Measurements from ENCODE around the gene GPC6. TPM values are rescaled to one million over a fixed set of nuclear protein-coding genes. Genes with fewer than 3 reads are reported as not detected.

GPC6 gene
- total RNA-seq, 1 donor, result 77.8 TPM

GRCh38 chr13:94351292-94351990 is 1124.8 kb downstream of the GPC6 start:
- peak; percentile 74 for DNase-seq (ENCODE audit: insufficient read length, low spot score, missing footprints)
- Histone ChIP-seq H4K20me1 (ENCODE audit: insufficient read depth, low read length) (no peaks in the 10 kb centered on the region), H3K36me3 (ENCODE audit: insufficient read depth, low read length) (no peaks in the 10 kb centered on the region), H2AFZ (ENCODE audit: low read length) (peak overlapping the region; percentile 82), H3K27me3 (ENCODE audit: insufficient read depth, low read length) (no peaks in the 10 kb centered on the region), H3K27ac (ENCODE audit: low read depth, low read length) (peak overlapping the region; percentile 93), H3K9me3 (ENCODE audit: low read depth, low read length) (no peaks in the 10 kb centered on the region), H3K4me3 (ENCODE audit: insufficient read depth, low read length) (peak overlapping the region; percentile 62), H3K4me1 (ENCODE audit: insufficient read depth, low read length) (peaks cover 20% of the 10 kb centered on the region), H3K4me2 (ENCODE audit: insufficient read depth, low read length) (peak overlapping the region; percentile 90), H3K79me2 (ENCODE audit: insufficient read depth, low read length) (no peaks in the 10 kb centered on the region)
- TF ChIP-seq CTCF (IDR thresholded peaks at IDR 0.05; ENCODE audit: extremely low read depth, low read depth, low read length), result no peak

GRCh38 chr13:94352057-94352456 is 1125.5 kb downstream of the GPC6 start:
- no peak for DNase-seq (ENCODE audit: insufficient read length, low spot score, missing footprints)
- Histone ChIP-seq H3K27ac (ENCODE audit: low read depth, low read length) (peak overlapping the region; percentile 93), H3K4me3 (ENCODE audit: insufficient read depth, low read length) (no peak overlapping the region), H3K36me3 (ENCODE audit: insufficient read depth, low read length) (no peaks in the 10 kb centered on the region), H3K27me3 (ENCODE audit: insufficient read depth, low read length) (no peaks in the 10 kb centered on the region), H3K9me3 (ENCODE audit: low read depth, low read length) (no peaks in the 10 kb centered on the region), H3K79me2 (ENCODE audit: insufficient read depth, low read length) (no peaks in the 10 kb centered on the region), H3K4me2 (ENCODE audit: insufficient read depth, low read length) (peak overlapping the region; percentile 90), H4K20me1 (ENCODE audit: insufficient read depth, low read length) (no peaks in the 10 kb centered on the region), H2AFZ (ENCODE audit: low read length) (peak overlapping the region; percentile 67), H3K4me1 (ENCODE audit: insufficient read depth, low read length) (peaks cover 20% of the 10 kb centered on the region)
- no peak for TF ChIP-seq CTCF (IDR thresholded peaks at IDR 0.05; ENCODE audit: extremely low read depth, low read depth, low read length)

GRCh38 chr13:94353167-94353710 is 1126.6 kb downstream of the GPC6 start:
- no peak overlapping the region for H3K4me2 ChIP-seq (ENCODE audit: insufficient read depth, low read length)
- H3K4me1 ChIP-seq (ENCODE audit: insufficient read depth, low read length), result peaks cover 20% of the 10 kb centered on the region
- no peak for DNase-seq (ENCODE audit: insufficient read length, low spot score, missing footprints)
- no peak overlapping the region for H3K27ac ChIP-seq (ENCODE audit: low read depth, low read length)
- H3K79me2 ChIP-seq (ENCODE audit: insufficient read depth, low read length), result no peaks in the 10 kb centered on the region
- no peak for TF ChIP-seq CTCF (IDR thresholded peaks at IDR 0.05; ENCODE audit: extremely low read depth, low read depth, low read length)
- no peaks in the 10 kb centered on the region for H3K27me3 ChIP-seq (ENCODE audit: insufficient read depth, low read length)
- no peak overlapping the region for H3K4me3 ChIP-seq (ENCODE audit: insufficient read depth, low read length)
- H2AFZ ChIP-seq (ENCODE audit: low read length), result no peak overlapping the region
- H3K36me3 ChIP-seq (ENCODE audit: insufficient read depth, low read length), result no peaks in the 10 kb centered on the region
- H4K20me1 ChIP-seq (ENCODE audit: insufficient read depth, low read length), result no peaks in the 10 kb centered on the region
- no peaks in the 10 kb centered on the region for H3K9me3 ChIP-seq (ENCODE audit: low read depth, low read length)

GRCh38 chr13:94359875-94360274 is 1133.3 kb downstream of the GPC6 start:
- Histone ChIP-seq H3K27me3 (ENCODE audit: insufficient read depth, low read length) (no peaks in the 10 kb centered on the region), H3K79me2 (ENCODE audit: insufficient read depth, low read length) (no peaks in the 10 kb centered on the region), H3K4me2 (ENCODE audit: insufficient read depth, low read length) (no peak overlapping the region), H3K4me1 (ENCODE audit: insufficient read depth, low read length) (no peaks in the 10 kb centered on the region), H3K27ac (ENCODE audit: low read depth, low read length) (no peak overlapping the region), H3K9me3 (ENCODE audit: low read depth, low read length) (no peaks in the 10 kb centered on the region), H3K4me3 (ENCODE audit: insufficient read depth, low read length) (no peak overlapping the region), H3K36me3 (ENCODE audit: insufficient read depth, low read length) (no peaks in the 10 kb centered on the region), H2AFZ (ENCODE audit: low read length) (no peak overlapping the region), H4K20me1 (ENCODE audit: insufficient read depth, low read length) (no peaks in the 10 kb centered on the region)
- TF ChIP-seq CTCF (IDR thresholded peaks at IDR 0.05; ENCODE audit: extremely low read depth, low read depth, low read length), result no peak
- DNase-seq (ENCODE audit: insufficient read length, low spot score, missing footprints), result no peak

All from osteoblast (primary cell).